DOHH2 (cell line): ENCODE measurements around the gene KLK1.

ENCODE experiments used
- H3F3A ChIP-seq: fragments of 200-600 bp; sonication (generic), shearing (Covaris generic); 2 replicates; pipeline ENCODE4 v1.6.0; 2016; ENCODE audit warnings: antibody characterized with exemption, mild to moderate bottlenecking; ENCODE audit not compliant: control insufficient read depth, insufficient read depth
- H3K27ac ChIP-seq: fragments of 200-600 bp; sonication (generic); 2 replicates; pipeline ENCODE4 v1.5.1; 2014; ENCODE audit warnings: low read depth, mild to moderate bottlenecking, low read length, moderate library complexity
- H3K27me3 ChIP-seq: fragments of 200-600 bp; sonication (generic); 2 replicates; pipeline ENCODE4 v1.6.1; 2014; ENCODE audit warnings: mild to moderate bottlenecking, low read length, mixed read lengths; ENCODE audit not compliant: control insufficient read depth
- H3K36me3 ChIP-seq: fragments of 200-600 bp; sonication (generic); 2 replicates; pipeline ENCODE4 v1.6.1; 2014; ENCODE audit warnings: mild to moderate bottlenecking, low read length, moderate library complexity, mixed read lengths; ENCODE audit not compliant: control insufficient read depth
- H3K4me1 ChIP-seq: fragments of 200-600 bp; sonication (generic); 2 replicates; pipeline ENCODE4 v1.6.1; 2014; ENCODE audit warnings: mild to moderate bottlenecking, low read length, mixed read lengths; ENCODE audit not compliant: control insufficient read depth
- H3K4me2 ChIP-seq: fragments of 200-600 bp; sonication (generic); 2 replicates; pipeline ENCODE4 v1.6.0; 2014; ENCODE audit warnings: mild to moderate bottlenecking, low read length, moderate library complexity
- H3K4me3 ChIP-seq: fragments of 200-600 bp; sonication (generic); 2 replicates; pipeline ENCODE4 v1.5.1; 2014; ENCODE audit warnings: mild to moderate bottlenecking, low read length, mixed read lengths
- H3K79me2 ChIP-seq: fragments of 200-600 bp; sonication (generic); 2 replicates; pipeline ENCODE4 v1.6.1; 2014; ENCODE audit warnings: mild to moderate bottlenecking, low read length, mixed read lengths; ENCODE audit not compliant: control insufficient read depth
- H3K9me2 ChIP-seq: fragments of 200-600 bp; sonication (generic); replicated peaks from 2 replicates; pipeline ENCODE4 v1.6.1; 2014; ENCODE audit warnings: mild to moderate bottlenecking, low read length, mixed read lengths; ENCODE audit not compliant: control insufficient read depth
- H3K9me3 ChIP-seq: fragments of 200-600 bp; sonication (generic); 2 replicates; pipeline ENCODE4 v1.6.1; 2014; ENCODE audit warnings: antibody characterized with exemption, low read length, mixed read lengths; ENCODE audit not compliant: control insufficient read depth, insufficient read depth
- H4K20me1 ChIP-seq: fragments of 200-600 bp; sonication (generic); 2 replicates; pipeline ENCODE4 v1.6.0; 2014; ENCODE audit warnings: low read depth, mild to moderate bottlenecking, antibody characterized with exemption, low read length, moderate library complexity; ENCODE audit not compliant: control insufficient read depth, insufficient read depth
- CTCF ChIP-seq: fragments of 200-600 bp; sonication (generic); IDR thresholded peaks from one replicate; pipeline ENCODE4 v1.5.1; 2014; ENCODE audit warnings: antibody characterized with exemption, mild to moderate bottlenecking, low read depth, low read length; ENCODE audit not compliant: poor library complexity, severe bottlenecking
- EZH2phosphoT487 ChIP-seq: fragments of 200-600 bp; sonication (generic); IDR thresholded peaks from 2 replicates; pipeline ENCODE4 v1.6.1; 2017; ENCODE audit warnings: borderline replicate concordance, mild to moderate bottlenecking, antibody characterized with exemption, low read length, moderate library complexity, mixed read lengths

The KLK1 gene

GRCh38 chr19:50793558-50794065 lies 30.0 kb downstream of the KLK1 start:
- no peaks in the 10 kb centered on the region for H3K9me2 ChIP-seq
- H3K27ac ChIP-seq, result no peak overlapping the region
- H3K9me3 ChIP-seq, result no peaks in the 10 kb centered on the region
- H3K36me3 ChIP-seq, result peaks cover 34% of the 10 kb centered on the region
- H3K27me3 ChIP-seq, result no peaks in the 10 kb centered on the region
- H3K79me2 ChIP-seq, result 0 out of 2 replicates have a peak, but pooled peaks cover under 1% of the 10 kb centered on the region
- TF ChIP-seq CTCF, result no peak
- no peak overlapping the region for H3K4me3 ChIP-seq
- H3F3A ChIP-seq, result peaks cover 34% of the 10 kb centered on the region
- peaks cover 23% of the 10 kb centered on the region for H3K4me1 ChIP-seq
- no peak overlapping the region for H3K4me2 ChIP-seq
- H4K20me1 ChIP-seq, result peaks cover 12% of the 10 kb centered on the region; the same call in 1 of the 2 replicates

- peaks cover 8% of the 10 kb centered on the region; the same call in 1 of the 2 replicates for H4K20me1 ChIP-seq
Observed at GRCh38 chr19:50792272-50793250, 31.0 kb downstream of the KLK1 start.

GRCh38 chr19:50791594-50792271 lies 31.9 kb downstream of the KLK1 start:
- H3K9me2 ChIP-seq, result no peaks in the 10 kb centered on the region
- no peaks in the 10 kb centered on the region for H3K27me3 ChIP-seq
- H3K79me2 ChIP-seq, result no peaks in the 10 kb centered on the region
- H3K4me1 ChIP-seq, result peaks cover 20% of the 10 kb centered on the region
- H3K4me2 ChIP-seq, result no peak overlapping the region
- peaks cover 15% of the 10 kb centered on the region for H3K36me3 ChIP-seq
- TF ChIP-seq EZH2phosphoT487 (no peak), CTCF (no peak)
- H3K4me3 ChIP-seq, result no peak overlapping the region
- H3K9me3 ChIP-seq, result no peaks in the 10 kb centered on the region
- peaks cover 21% of the 10 kb centered on the region for H3F3A ChIP-seq
- H3K27ac ChIP-seq, result no peak overlapping the region
- peaks cover 4% of the 10 kb centered on the region; the same call in 1 of the 2 replicates for H4K20me1 ChIP-seq

More at GRCh38 chr19:50792272-50793250, 31.0 kb downstream of the KLK1 start:
- TF ChIP-seq EZH2phosphoT487 (no peak), CTCF (no peak)
- Histone ChIP-seq H3K36me3 (peaks cover 23% of the 10 kb centered on the region), H3K27ac (no peak overlapping the region), H3K27me3 (no peaks in the 10 kb centered on the region), H3F3A (peaks cover 29% of the 10 kb centered on the region), H3K4me2 (no peak overlapping the region), H3K9me2 (no peaks in the 10 kb centered on the region), H3K9me3 (no peaks in the 10 kb centered on the region), H3K79me2 (no peaks in the 10 kb centered on the region), H3K4me1 (peaks cover 23% of the 10 kb centered on the region), H3K4me3 (no peak overlapping the region)
